IMR-90 (cell line): ENCODE results near the gene SIAH1. TPM values are rescaled to one million over a fixed set of nuclear protein-coding genes. Genes with fewer than 3 reads are reported as not detected.

Experiments used
- ATAC-seq: fragments of 200-7000 bp; cut with Tn5 transposase; 2 replicates; pipeline ENCODE4 v1.9.1; 2020; ENCODE audit warnings: low read depth, mild to moderate bottlenecking, moderate library complexity
- BruUV-seq: library from RNA; stranded (reverse); fragments of 400-500 nt; replicated peaks from 2 replicates; lab custom pipeline; 2021; lab: Mats Ljungman, UMichigan
- CTCF ChIA-PET: fragments of 300-600 bp; formaldehyde crosslinking; extraction: SDS; loops from one replicate; lab custom pipeline; 2021; ENCODE audit warnings: antibody characterized with exemption; lab: Yijun Ruan, JAX
- POLR2A ChIA-PET: fragments of 300-600 bp; sonication (Branson Sonifier 250); formaldehyde crosslinking; loops from one replicate; lab custom pipeline; 2022; ENCODE audit warnings: antibody characterized with exemption; ENCODE audit not compliant: unreplicated experiment; lab: Charles Lee
- DNase-seq: peaks from one replicate; pipeline ENCODE4 v3.0.0; 2013
- H2AFZ ChIP-seq: replicated peaks from 2 replicates; pipeline ENCODE3; 2013; ENCODE audit warnings: low read length, mild to moderate bottlenecking; ENCODE audit not compliant: poor library complexity
- H2AK5ac ChIP-seq: 2 replicates; pipeline ENCODE4 v1.6.1; 2013; ENCODE audit warnings: low read depth, low read length, inconsistent platforms
- H2AK9ac ChIP-seq: replicated peaks from 2 replicates; pipeline ENCODE3; 2013; ENCODE audit warnings: mild to moderate bottlenecking, low read depth, low read length, moderate library complexity; ENCODE audit not compliant: poor library complexity
- H2BK120ac ChIP-seq: 2 replicates; pipeline ENCODE4 v1.6.1; 2013; ENCODE audit warnings: low read depth, low read length, inconsistent platforms
- H2BK15ac ChIP-seq: 3 replicates; pipeline ENCODE4 v1.6.1; 2013; ENCODE audit warnings: low read depth, low read length, inconsistent platforms
- H2BK20ac ChIP-seq: 2 replicates; pipeline ENCODE4 v1.6.1; 2013; ENCODE audit warnings: low read depth, mild to moderate bottlenecking, inconsistent platforms, low read length, moderate library complexity
- H2BK5ac ChIP-seq: 2 replicates; pipeline ENCODE4 v1.6.1; 2013; ENCODE audit warnings: mild to moderate bottlenecking, low read depth, low read length, inconsistent platforms; ENCODE audit not compliant: poor library complexity, severe bottlenecking
- H3K14ac ChIP-seq: replicated peaks from 2 replicates; pipeline ENCODE4 v1.6.1; 2013; ENCODE audit warnings: low read depth, low read length, inconsistent platforms
- H3K18ac ChIP-seq: 2 replicates; pipeline ENCODE4 v1.6.1; 2013; ENCODE audit warnings: low read depth, low read length, control low read depth
- H3K23ac ChIP-seq: 2 replicates; pipeline ENCODE4 v1.6.1; 2013; ENCODE audit warnings: low read depth, low read length, inconsistent platforms
- H3K27ac ChIP-seq: 2 replicates; pipeline ENCODE4 v1.5.1; 2013; ENCODE audit warnings: mild to moderate bottlenecking, control low read depth, low read length; ENCODE audit not compliant: insufficient read depth
- H3K27me3 ChIP-seq: 2 replicates; pipeline ENCODE4 v1.6.1; 2013; ENCODE audit warnings: low read length; ENCODE audit not compliant: control insufficient read depth, insufficient read depth
- H3K36me3 ChIP-seq: 2 replicates; pipeline ENCODE4 v1.6.1; 2013; ENCODE audit warnings: low read length, mixed read lengths; ENCODE audit not compliant: control insufficient read depth, insufficient read depth
- H3K4ac ChIP-seq: 2 replicates; pipeline ENCODE4 v1.6.1; 2013; ENCODE audit warnings: low read depth, low read length, inconsistent platforms
- H3K4me1 ChIP-seq: 2 replicates; pipeline ENCODE4 v1.6.1; 2013; ENCODE audit warnings: low read length, mixed read lengths; ENCODE audit not compliant: control insufficient read depth, insufficient read depth
- H3K4me2 ChIP-seq: 2 replicates; pipeline ENCODE4 v1.6.1; 2013; ENCODE audit warnings: low read depth, mild to moderate bottlenecking, control low read depth, low read length, moderate library complexity
- H3K4me3 ChIP-seq: 2 replicates; pipeline ENCODE4 v1.5.1; 2013; ENCODE audit warnings: low read depth, mild to moderate bottlenecking, control low read depth, low read length, moderate library complexity; ENCODE audit not compliant: insufficient read depth
- H3K56ac ChIP-seq: 2 replicates; pipeline ENCODE4 v1.6.1; 2013; ENCODE audit warnings: low read length, inconsistent platforms; ENCODE audit not compliant: insufficient read depth; ENCODE audit errors: extremely low read depth
- H3K79me1 ChIP-seq, 2 experiments: 2 replicates each; pipeline ENCODE4 v1.6.1; 2013; ENCODE audit warnings: low read length in 2 of 2, inconsistent platforms in 1 of 2, low read depth in 1 of 2
- H3K9ac ChIP-seq: 2 replicates; pipeline ENCODE4 v1.6.1; 2013; ENCODE audit warnings: low read depth, low read length, control low read depth
- H3K9me1 ChIP-seq: 2 replicates; pipeline ENCODE4 v1.6.1; 2013; ENCODE audit warnings: low read length, inconsistent platforms; ENCODE audit not compliant: insufficient read depth
- H3K9me3 ChIP-seq: 2 replicates; pipeline ENCODE4 v1.6.1; 2013; ENCODE audit warnings: low read length; ENCODE audit not compliant: control insufficient read depth, insufficient read depth
- H4K20me1 ChIP-seq: 2 replicates; pipeline ENCODE4 v1.6.1; 2013; ENCODE audit warnings: low read length, inconsistent platforms; ENCODE audit not compliant: insufficient read depth
- H4K5ac ChIP-seq: 2 replicates; pipeline ENCODE4 v1.6.1; 2013; ENCODE audit warnings: mild to moderate bottlenecking, low read depth, low read length, control low read depth
- H4K8ac ChIP-seq, 2 experiments: 2 replicates each; pipeline ENCODE4 v1.6.1; 2013; ENCODE audit warnings: low read depth in 2 of 2, low read length in 2 of 2, control low read depth in 1 of 2, inconsistent platforms in 1 of 2
- H4K91ac ChIP-seq: 2 replicates; pipeline ENCODE4 v1.6.1; 2013; ENCODE audit warnings: low read depth, low read length, inconsistent platforms; ENCODE audit not compliant: insufficient read depth
- CEBPB ChIP-seq: IDR thresholded peaks from 2 replicates; pipeline ENCODE4 v1.6.1; 2012; ENCODE audit warnings: low read depth, low read length, improper control_type of control experiment
- ELK1 ChIP-seq: fragments of 150-350 bp; IDR thresholded peaks from 2 replicates; pipeline ENCODE4 v1.6.1; 2016; ENCODE audit warnings: low read depth, mild to moderate bottlenecking, low read length, moderate library complexity, borderline replicate concordance
- FOS ChIP-seq: fragments of 150-350 bp; IDR thresholded peaks from 2 replicates; pipeline ENCODE4 v1.6.1; 2016; ENCODE audit warnings: low read depth, low read length
- MAFK ChIP-seq: IDR thresholded peaks from 2 replicates; pipeline ENCODE4 v1.6.1; 2012; ENCODE audit warnings: low read depth, low read length, improper control_type of control experiment
- MXI1 ChIP-seq: IDR thresholded peaks from 2 replicates; pipeline ENCODE4 v1.6.1; 2012; ENCODE audit warnings: low read depth, mild to moderate bottlenecking, low read length, moderate library complexity, borderline replicate concordance
- NFE2L2 ChIP-seq: fragments of 150-350 bp; IDR thresholded peaks from 2 replicates; pipeline ENCODE4 v1.6.1; 2016; ENCODE audit warnings: low read depth, mild to moderate bottlenecking, low read length
- RAD21 ChIP-seq: IDR thresholded peaks from 2 replicates; pipeline ENCODE4 v1.6.1; 2012; ENCODE audit warnings: low read length, improper control_type of control experiment
- RFX5 ChIP-seq: IDR thresholded peaks from 2 replicates; pipeline ENCODE4 v1.8.0; 2012; ENCODE audit warnings: low read depth, mild to moderate bottlenecking, low read length, moderate library complexity
- SMC3 ChIP-seq: fragments of 150-350 bp; IDR thresholded peaks from 2 replicates; pipeline ENCODE4 v1.6.1; 2016; ENCODE audit warnings: low read depth, mild to moderate bottlenecking, antibody characterized with exemption, low read length, moderate library complexity
- USF2 ChIP-seq: fragments of 150-350 bp; IDR thresholded peaks from 2 replicates; pipeline ENCODE4 v1.6.1; 2017; ENCODE audit warnings: mild to moderate bottlenecking, antibody characterized with exemption, low read length, low read depth
- WGBS, 2 experiments: methylation state at CpG; one replicate each; pipeline versions ENCODE4 v1.1.5 to v1.1.7; 2013; ENCODE audit warnings: missing lambda C conversion rate in 2 of 2; ENCODE audit not compliant: insufficient read length in 1 of 2; ENCODE audit errors: extremely low coverage in 2 of 2; 5-methylcytosine and 5-hydroxymethylcytosine counted together
- dilution Hi-C: fragments of 300-500 bp; cut with HindIII; formaldehyde crosslinking; loops from one replicate; pipeline ENCODE4 v1.14.3; 2018; ENCODE audit warnings: low sequenced_read_pairs; ENCODE audit not compliant: unreplicated experiment
- in situ Hi-C: fragments of 300-500 bp; cut with MboI; formaldehyde crosslinking; loops from 3 replicates; pipeline ENCODE4 v1.14.3; 2019; ENCODE audit warnings: low sequenced_read_pairs, inconsistent platforms, mixed read lengths
- intact Hi-C: fragments of 100-400 bp; cut with micrococcal nuclease; formaldehyde crosslinking; loops from 2 replicates; pipeline ENCODE4 v1.10.0; 2022
- polyA plus RNA-seq, 3 experiments: library from polyadenylated mRNA; depleted of rRNA; stranded (reverse); fragments of >200 nt; gene quantifications; 2 replicates each; pipeline ENCODE4 v1.2.3, GENCODE V29; 2012; ENCODE audit warnings: low replicate concordance in 1 of 3
- total RNA-seq: library from RNA; depleted of rRNA; stranded (reverse); fragments of >200 nt; gene quantifications from 2 replicates; pipeline ENCODE4 v1.2.3, GENCODE V29; 2012

The SIAH1 gene
- total and polyA plus RNA-seq, 2 of the 4 experiments (the other 2 are of a cell fraction), result 10.3 to 17.7 TPM

- Histone ChIP-seq H2AFZ (no peak overlapping the region), H3K14ac (no peak overlapping the region), H2BK15ac (no peak overlapping the region), H3K56ac (no peak overlapping the region), H3K4ac (0 out of 2 replicates have a peak overlapping the region, but pooled peaks have one; percentile 33), H3K9me3 (no peaks in the 10 kb centered on the region), H3K23ac (no peak overlapping the region), H2BK20ac (no peak overlapping the region), H3K27ac (peak overlapping the region; percentile 42; the same call in 1 of the 2 replicates), H2AK5ac (no peak overlapping the region), H2AK9ac (no peak overlapping the region), H4K20me1 (peaks cover 9% of the 10 kb centered on the region), H3K79me1 (peaks cover 14 to 48% of the 10 kb centered on the region in 2 experiments), H3K9ac (no peak overlapping the region), H3K4me1 (peaks cover 9% of the 10 kb centered on the region), H3K18ac (no peak overlapping the region), H3K36me3 (peaks cover 2% of the 10 kb centered on the region; the same call in 1 of the 2 replicates), H4K8ac (no peak overlapping the region), H4K5ac (no peak overlapping the region), H3K4me2 (no peak overlapping the region), H3K9me1 (peaks cover 15% of the 10 kb centered on the region), H3K27me3 (no peaks in the 10 kb centered on the region), H2BK120ac (no peak overlapping the region), H3K4me3 (no peak overlapping the region), H4K91ac (no peak overlapping the region), H2BK5ac (peak overlapping the region; percentile 84)
- no CpG with 5 or more reads among the region's 2 CpGs for WGBS, 2 experiments
- dilution Hi-C loops, result no loop called here
- ChIA-PET CTCF (interaction anchor here (0.7 to 0.9 kb wide), 2 partner anchors 19 to 865 kb away, joined by 3 read pairs; no protein-coding TSS in a partner anchor), POLR2A (interaction anchor here (0.8 kb wide), 1 partner anchor 13 kb away, joined by 13 read pairs; no protein-coding TSS in a partner anchor)
- in situ Hi-C loops, result no loop called here
- intact Hi-C loops, result loop anchor here (5.0 kb wide), 2 partner anchors 49 to 74 kb away; partner anchors contain the start of gene ABCC11
- TF ChIP-seq RAD21 (no peak), CEBPB (peak; percentile 96), FOS (peak; percentile 86), NFE2L2 (peak; percentile 23; the same call in 1 of the 2 replicates), MXI1 (no peak), ELK1 (no peak), MAFK (0 out of 2 replicates have a peak, but pooled peaks have one; percentile 6), USF2 (no peak), SMC3 (no peak), RFX5 (no peak)
- DNase-seq (peak; percentile 85), ATAC-seq (peak; percentile 80)
- BruUV-seq, result no TSS peak
These were observed 63.7 kb downstream of the SIAH1 start for GRCh38 chr16:48321317-48322036.
